ENCODE measurements around the gene CACNG8. TPM values are rescaled to one million over a fixed set of nuclear protein-coding genes. Genes with fewer than 3 reads are reported as not detected.
"Not testable (repeated sequence)": the region's sequence is repeated elsewhere in the genome, so short reads cannot be mapped to it uniquely, and the experiment has no call there.

The CACNG8 gene
- polyA plus RNA-seq, 3 donors = 0.02 to 0.34 (median 0.04) TPM

- no peak overlapping the region for H3K27ac ChIP-seq (ENCODE audit: low read depth, low read length)
- WGBS, 3 donors = 44 to 47% (median 47%) methylated on average over 19 of the region's 19 CpGs
These were observed 52.3 kb downstream of the CACNG8 start for GRCh38 chr19:54014920-54015560.

- H3K27ac ChIP-seq (ENCODE audit: low read depth, low read length) = no peak overlapping the region
- 74 to 79% (median 79%) methylated on average over 4 of the region's 4 CpGs for WGBS, 3 donors
These were observed 54.5 kb downstream of the CACNG8 start for GRCh38 chr19:54017261-54017660.

GRCh38 chr19:54021363-54021762 lies 58.6 kb downstream of the CACNG8 start:
- WGBS, 3 donors = 82 to 90% (median 86%) methylated on average over 8 of the region's 8 CpGs
- H3K27ac ChIP-seq (ENCODE audit: low read depth, low read length) = no peak overlapping the region

- 85 to 96% (median 88%) methylated on average over 13 of the region's 13 CpGs for WGBS, 3 donors
These were observed 59.2 kb downstream of the CACNG8 start for GRCh38 chr19:54021932-54022331.

GRCh38 chr19:54023191-54023590 lies 60.5 kb downstream of the CACNG8 start:
- H3K27ac ChIP-seq (ENCODE audit: low read depth, low read length) = no peak overlapping the region
- WGBS, 3 donors = 33 to 46% (median 37%) methylated on average over 3 of the region's 3 CpGs

More at GRCh38 chr19:54021932-54022331, 59.2 kb downstream of the CACNG8 start:
- no peak overlapping the region for H3K27ac ChIP-seq (ENCODE audit: low read depth, low read length)

GRCh38 chr19:54024660-54025059 lies 61.9 kb downstream of the CACNG8 start:
- 76 to 79% (median 78%) methylated on average over 9 of the region's 9 CpGs for WGBS, 3 donors
- no peak overlapping the region for H3K27ac ChIP-seq (ENCODE audit: low read depth, low read length)

GRCh38 chr19:54026656-54027055 lies 63.9 kb downstream of the CACNG8 start:
- 48 to 80% (median 72%) methylated on average over 7 of the region's 7 CpGs for WGBS, 3 donors

GRCh38 chr19:54029301-54029700 lies 66.6 kb downstream of the CACNG8 start:
- no peak overlapping the region for H3K27ac ChIP-seq (ENCODE audit: low read depth, low read length)
- WGBS, 3 donors = 67 to 68% (median 68%) methylated on average over 3 of the region's 3 CpGs

More at GRCh38 chr19:54026656-54027055, 63.9 kb downstream of the CACNG8 start:
- no peak overlapping the region for H3K27ac ChIP-seq (ENCODE audit: low read depth, low read length)

GRCh38 chr19:54029930-54030490 lies 67.3 kb downstream of the CACNG8 start:
- WGBS, 3 donors = 32 to 37% (median 35%) methylated on average over 9 of the region's 9 CpGs
- no peak overlapping the region for H3K27ac ChIP-seq (ENCODE audit: low read depth, low read length)

GRCh38 chr19:54030895-54031586 lies 68.3 kb downstream of the CACNG8 start:
- WGBS, 3 donors = 31 to 40% (median 35%) methylated on average over 13 of the region's 13 CpGs
- no peak overlapping the region for H3K27ac ChIP-seq (ENCODE audit: low read depth, low read length)

GRCh38 chr19:54035215-54036178 lies 72.8 kb downstream of the CACNG8 start:
- 45 to 57% (median 46%) methylated on average over 4 of the region's 4 CpGs for WGBS, 3 donors
- no peak overlapping the region for H3K27ac ChIP-seq (ENCODE audit: low read depth, low read length)

GRCh38 chr19:54036542-54036941 lies 73.8 kb downstream of the CACNG8 start:
- 68 to 73% (median 73%) methylated on average over 5 of the region's 5 CpGs for WGBS, 3 donors
- not testable (repeated sequence) for H3K27ac ChIP-seq (ENCODE audit: low read depth, low read length)

Other genes with a start within 250 kb of the CACNG8 start
- 1 to 10 TPM in 2 of 3 donors, under 1 TPM in 1; 0.08 to 1.8 (median 1.1) TPM for gene NLRP12, start 138.6 kb upstream of the CACNG8 start, polyA plus RNA-seq
- 100 to 1,000 TPM in 1 of 3 donors, 10 to 100 TPM in 2; 26.0 to 191 (median 94.4) TPM for gene MYADM, start 95.1 kb upstream of the CACNG8 start, polyA plus RNA-seq
- gene PRKCG, start 80.7 kb upstream of the CACNG8 start, polyA plus RNA-seq = under 1 TPM in 2 of 3 donors, not detected in 1; 0.05 to 0.06 TPM
- not detected for gene CACNG7, start 53.7 kb upstream of the CACNG8 start, polyA plus RNA-seq
- not detected for gene CACNG6, start 28.7 kb downstream of the CACNG8 start, polyA plus RNA-seq
- 1 to 10 TPM in 1 of 3 donors, under 1 TPM in 1, not detected in 1; 0.76 to 2.1 TPM for gene VSTM1, start 101.0 kb downstream of the CACNG8 start, polyA plus RNA-seq
- not detected for gene TARM1, start 118.4 kb downstream of the CACNG8 start, polyA plus RNA-seq
- gene OSCAR, start 137.9 kb downstream of the CACNG8 start, polyA plus RNA-seq = 1 to 10 TPM in 2 of 3 donors, under 1 TPM in 1; 0.37 to 6.4 (median 3.5) TPM
- gene NDUFA3, start 139.9 kb downstream of the CACNG8 start, polyA plus RNA-seq = 100 to 1,000 TPM in 2 of 3 donors, 10 to 100 TPM in 1; 53.4 to 243 (median 185) TPM
- gene TFPT, start 152.7 kb downstream of the CACNG8 start, polyA plus RNA-seq = 10 to 100 TPM in 2 of 3 donors, 1 to 10 TPM in 1; 7.2 to 17.9 (median 11.8) TPM
- gene PRPF31, start 152.8 kb downstream of the CACNG8 start, polyA plus RNA-seq = 10 to 100 TPM; 21.0 to 47.7 (median 46.6) TPM
- 10 to 100 TPM; 19.4 to 23.6 (median 20.7) TPM for gene CNOT3, start 174.8 kb downstream of the CACNG8 start, polyA plus RNA-seq
- gene LENG1, start 196.8 kb downstream of the CACNG8 start, polyA plus RNA-seq = 1 to 10 TPM; 5.1 to 7.2 (median 6.2) TPM
- 10 to 100 TPM in 1 of 3 donors, 1 to 10 TPM in 2; 3.1 to 44.8 (median 6.4) TPM for gene TMC4, start 210.2 kb downstream of the CACNG8 start, polyA plus RNA-seq
- 10 to 100 TPM; 18.8 to 32.0 (median 27.5) TPM for gene MBOAT7, start 226.6 kb downstream of the CACNG8 start, polyA plus RNA-seq
- 10 to 100 TPM; 32.8 to 45.0 (median 39.6) TPM for gene TSEN34, start 228.4 kb downstream of the CACNG8 start, polyA plus RNA-seq
- gene RPS9, start 237.9 kb downstream of the CACNG8 start, polyA plus RNA-seq = 1,000 to 10,000 TPM; 3,750 to 5,284 (median 4,831) TPM